GM18951 (cell line): ENCODE measurements around the gene CACNA1C.

Experiments used
- POLR2A ChIP-seq: IDR thresholded peaks from 4 replicates; pipeline ENCODE4 v1.6.1; 2011; ENCODE audit warnings: mild to moderate bottlenecking; ENCODE audit not compliant: insufficient read length, insufficient read depth; ENCODE audit errors: extremely low read depth
- in situ Hi-C: fragments of 300-500 bp; cut with MboI; formaldehyde crosslinking; loops from one replicate; pipeline ENCODE4 v1.12.0; 2022; ENCODE audit warnings: low sequenced_read_pairs, mixed read lengths, inconsistent platforms; ENCODE audit not compliant: unreplicated experiment

The CACNA1C gene

GRCh38 chr12:2154050-2154449 is 101.3 kb downstream of the CACNA1C start:
- in situ Hi-C loops = no loop called here

GRCh38 chr12:2154521-2154920 is 101.7 kb downstream of the CACNA1C start:
- TF ChIP-seq POLR2A = no peak

More at GRCh38 chr12:2154050-2154449, 101.3 kb downstream of the CACNA1C start:
- no peak for TF ChIP-seq POLR2A

DNA sequence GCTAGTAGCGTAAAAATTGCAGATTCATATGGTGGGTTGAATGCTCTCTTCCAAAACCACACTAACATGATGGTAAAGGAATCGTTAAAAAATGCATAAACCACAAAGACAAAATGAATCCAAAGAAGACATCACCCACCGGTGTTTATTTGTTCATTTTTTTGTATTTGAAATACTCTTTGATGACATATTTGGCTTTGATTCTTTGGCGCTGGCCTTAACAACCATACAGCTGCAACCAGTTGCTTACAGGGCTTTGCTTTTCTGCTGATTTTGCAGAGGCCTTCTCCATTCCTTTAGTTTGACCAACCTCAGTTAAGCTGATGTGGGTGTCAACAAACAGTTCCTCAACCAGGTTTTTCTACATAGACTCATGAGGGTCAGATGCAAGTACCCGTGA is 103.5 kb downstream of the CACNA1C start:
- in situ Hi-C loops = no loop called here
- TF ChIP-seq POLR2A = no peak

More at GRCh38 chr12:2154521-2154920, 101.7 kb downstream of the CACNA1C start:
- in situ Hi-C loops = no loop called here

DNA sequence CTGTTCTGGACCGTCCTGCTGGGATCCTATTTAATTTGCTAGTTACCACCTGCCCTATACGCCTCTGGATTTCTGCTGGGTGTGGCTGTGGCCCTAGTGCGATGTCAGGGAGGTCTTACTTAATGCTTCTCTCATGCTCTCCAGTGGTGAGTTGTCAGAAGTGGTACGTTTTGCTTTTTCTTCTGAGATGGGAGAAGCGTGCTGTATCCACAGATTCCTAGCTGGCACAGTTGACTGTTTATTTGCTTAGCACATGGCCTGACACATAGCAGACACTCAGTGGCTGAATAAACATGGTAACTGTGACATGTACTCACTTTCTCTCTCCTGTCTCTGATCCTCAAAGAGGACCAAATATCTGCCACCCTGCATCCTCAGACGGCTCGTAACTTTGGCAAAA is 107.3 kb downstream of the CACNA1C start:
- in situ Hi-C loops = no loop called here
- TF ChIP-seq POLR2A = no peak

- in situ Hi-C loops = no loop called here
- no peak for TF ChIP-seq POLR2A
Measured at GRCh38 chr12:2161473-2161872, 108.7 kb downstream of the CACNA1C start.

DNA sequence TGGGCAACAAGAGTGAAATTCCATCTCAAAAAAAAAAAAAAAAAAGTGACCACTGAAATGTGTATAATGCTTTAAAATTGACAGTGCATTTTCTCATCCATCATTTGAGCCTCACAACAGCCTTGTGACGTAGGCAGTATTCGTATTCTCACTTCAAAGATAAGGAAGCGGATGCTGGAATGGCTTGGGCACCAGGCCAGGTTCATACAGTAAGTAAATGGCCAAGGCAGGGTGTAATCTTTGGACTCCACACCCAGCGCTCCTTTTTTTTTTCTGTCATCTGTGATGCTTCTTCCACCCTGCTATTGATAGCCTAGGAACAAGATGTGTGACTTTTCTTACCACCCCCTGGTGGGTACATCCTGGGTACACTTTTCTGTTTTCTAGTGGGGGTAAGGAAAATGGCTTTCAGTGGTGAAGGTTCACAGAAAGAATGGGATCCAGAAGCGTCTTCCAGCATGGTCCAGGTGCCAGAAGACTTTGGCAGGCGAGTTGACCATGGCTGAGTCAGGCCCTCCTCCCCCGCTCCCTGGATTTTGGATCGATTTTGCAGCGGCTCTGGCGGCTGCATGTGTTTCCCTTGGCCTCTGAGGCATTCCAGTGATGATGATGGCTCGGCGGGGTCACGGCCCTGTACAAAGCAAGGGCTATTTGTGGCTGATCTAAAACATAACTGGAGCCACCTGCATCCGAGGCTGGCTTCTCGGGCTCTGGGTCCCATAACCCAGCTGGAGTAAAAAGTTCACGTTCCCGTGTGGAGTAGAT is 110.6 kb downstream of the CACNA1C start:
- TF ChIP-seq POLR2A = no peak
- in situ Hi-C loops = no loop called here

DNA sequence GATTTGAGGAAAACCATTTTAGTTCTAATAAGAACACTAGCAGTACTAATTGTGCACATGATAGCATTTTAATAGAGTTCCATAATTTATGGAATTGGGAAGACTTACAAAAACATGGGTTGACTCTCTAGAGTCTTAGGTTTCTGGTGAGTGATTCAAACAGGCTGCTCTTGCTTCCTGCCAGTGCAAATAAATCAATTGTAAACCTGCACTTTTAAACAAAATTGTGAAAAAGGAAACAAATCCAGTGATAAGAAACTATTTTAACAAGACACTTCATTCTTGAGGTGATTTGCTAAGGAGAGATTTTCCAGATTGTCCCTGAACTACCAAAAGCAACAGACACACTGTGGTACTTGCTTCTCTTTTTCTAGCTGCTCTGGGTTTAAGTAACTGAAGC is 112.2 kb downstream of the CACNA1C start:
- in situ Hi-C loops = no loop called here
- TF ChIP-seq POLR2A = no peak

- no peak for TF ChIP-seq POLR2A
- in situ Hi-C loops = no loop called here
Measured at GRCh38 chr12:2165927-2166326, 113.1 kb downstream of the CACNA1C start.

DNA sequence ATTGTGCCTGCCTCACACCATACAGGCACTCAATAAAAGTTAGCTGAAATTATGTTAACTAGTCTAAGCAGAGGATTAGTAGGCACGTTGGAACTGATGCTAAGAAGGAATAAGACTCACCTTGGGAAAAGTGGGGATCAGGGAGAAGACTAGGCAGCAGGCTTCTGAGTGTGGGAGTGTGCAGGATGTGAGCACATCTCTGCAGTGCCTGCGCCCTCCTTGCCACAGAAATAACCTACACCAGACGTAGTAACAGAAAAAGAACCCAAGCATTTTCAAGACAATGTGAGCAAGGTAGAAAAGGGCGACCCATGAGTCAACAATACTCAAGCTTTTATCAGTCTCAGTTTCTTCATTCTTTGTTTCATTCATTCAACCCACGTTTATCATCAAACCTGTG is 113.9 kb downstream of the CACNA1C start:
- in situ Hi-C loops = no loop called here
- no peak for TF ChIP-seq POLR2A

- in situ Hi-C loops = no loop called here
Measured at GRCh38 chr12:2167231-2167630, 114.4 kb downstream of the CACNA1C start.

GRCh38 chr12:2168808-2169207 is 116.0 kb downstream of the CACNA1C start:
- no peak for TF ChIP-seq POLR2A
- in situ Hi-C loops = no loop called here

More at GRCh38 chr12:2167231-2167630, 114.4 kb downstream of the CACNA1C start:
- no peak for TF ChIP-seq POLR2A

DNA sequence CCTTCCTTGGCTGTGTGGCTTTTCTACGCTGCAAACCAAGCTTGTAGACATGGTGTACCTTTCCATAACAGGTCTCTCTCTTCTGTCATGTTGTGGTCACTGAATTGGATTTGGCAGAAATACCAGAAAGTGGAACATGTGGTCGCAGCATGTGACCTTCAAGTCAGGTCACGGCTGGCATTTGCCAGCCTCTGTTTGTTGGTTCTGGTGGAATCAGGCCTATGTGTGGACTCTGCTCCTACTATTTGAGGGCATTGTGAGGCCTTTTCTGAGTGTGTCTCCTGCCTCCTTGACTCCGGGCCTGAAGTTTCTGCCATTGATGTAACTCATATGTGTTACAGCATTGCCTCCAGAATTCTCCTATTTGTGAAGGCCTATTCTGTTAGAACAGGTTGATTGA is 116.7 kb downstream of the CACNA1C start:
- TF ChIP-seq POLR2A = no peak
- in situ Hi-C loops = no loop called here

DNA sequence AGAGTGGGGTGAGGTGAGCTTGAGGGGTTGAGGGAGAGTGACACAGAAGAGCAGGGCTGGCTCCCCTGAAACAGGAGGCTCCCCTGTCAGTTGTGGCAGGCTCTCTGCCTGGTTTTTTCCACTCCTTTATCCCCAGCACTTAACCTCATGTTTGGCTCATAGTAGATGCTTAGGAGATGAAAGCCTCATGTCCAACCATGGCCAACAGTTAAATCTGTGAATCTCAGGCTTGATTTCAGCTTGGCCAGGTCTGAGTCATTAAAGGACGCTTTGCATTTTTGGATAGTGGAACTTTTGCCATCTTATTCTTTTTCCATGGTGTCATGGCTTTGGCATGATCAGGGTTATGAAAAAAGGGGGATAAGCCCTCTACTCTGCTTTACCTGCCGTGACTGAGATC is 117.2 kb downstream of the CACNA1C start:
- in situ Hi-C loops = no loop called here
- no peak for TF ChIP-seq POLR2A

- no peak for TF ChIP-seq POLR2A
- in situ Hi-C loops = no loop called here
Measured at GRCh38 chr12:2170376-2170775, 117.6 kb downstream of the CACNA1C start.
